GM18511 (cell line): ENCODE measurements around the gene HMGB1.
A peak's percentile ranks its signal among the peaks of the same experiment; 100 is the strongest.

Experiments
- ATAC-seq: cut with Tn5 transposase; IDR thresholded peaks from one replicate; pipeline ENCODE4 v1.9.1; 2021; ENCODE audit warnings: mild to moderate bottlenecking, moderate library complexity; ENCODE audit not compliant: unreplicated experiment

HMGB1 gene

DNA sequence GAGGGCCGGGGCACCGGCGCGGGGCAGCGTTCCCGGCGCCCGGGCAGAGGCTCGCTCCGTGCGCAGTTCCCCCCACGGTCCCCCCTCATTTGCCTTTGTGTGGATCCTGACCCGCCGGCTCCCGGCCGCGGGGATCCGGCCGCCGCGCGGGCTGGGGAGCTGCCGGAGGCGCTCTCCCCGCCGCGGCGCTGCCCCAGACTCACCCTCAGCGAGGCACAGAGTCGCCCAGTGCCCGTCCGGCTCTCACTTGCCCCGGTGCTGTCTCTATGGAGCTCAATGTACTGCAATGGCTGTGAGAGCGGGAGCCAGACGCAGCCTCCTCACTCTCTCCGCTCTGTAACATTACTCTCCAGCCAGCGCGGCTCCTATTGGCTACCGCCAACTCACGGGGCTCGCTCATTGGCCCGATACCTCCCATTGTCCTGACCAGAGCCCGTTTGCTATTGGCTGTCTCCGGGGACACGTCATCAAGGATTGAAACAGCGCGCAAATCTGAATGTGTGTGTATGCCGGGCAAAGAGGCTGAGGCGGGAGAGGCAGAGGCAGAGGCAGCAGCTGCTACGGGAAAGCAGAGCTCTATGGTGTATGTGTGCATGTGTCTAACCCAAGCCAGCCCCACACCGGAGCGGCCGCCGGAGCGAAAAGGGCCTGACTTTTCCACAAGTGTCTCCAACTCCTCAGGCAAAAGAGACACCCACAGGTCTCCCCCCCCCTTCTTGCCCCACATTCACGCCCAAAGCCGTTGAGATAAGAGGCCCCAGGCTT is at the start of gene HMGB1:
Gene HMGB1, minus strand, starts transcription at position 344 of the 765 bp plus-strand sequence. CDS start 2,256 bp downstream, outside the sequence.
- peak; percentile 86 for ATAC-seq

GRCh38 chr13:30510811-30511371 is 45.2 kb upstream of the HMGB1 start:
- ATAC-seq, result no peak

DNA sequence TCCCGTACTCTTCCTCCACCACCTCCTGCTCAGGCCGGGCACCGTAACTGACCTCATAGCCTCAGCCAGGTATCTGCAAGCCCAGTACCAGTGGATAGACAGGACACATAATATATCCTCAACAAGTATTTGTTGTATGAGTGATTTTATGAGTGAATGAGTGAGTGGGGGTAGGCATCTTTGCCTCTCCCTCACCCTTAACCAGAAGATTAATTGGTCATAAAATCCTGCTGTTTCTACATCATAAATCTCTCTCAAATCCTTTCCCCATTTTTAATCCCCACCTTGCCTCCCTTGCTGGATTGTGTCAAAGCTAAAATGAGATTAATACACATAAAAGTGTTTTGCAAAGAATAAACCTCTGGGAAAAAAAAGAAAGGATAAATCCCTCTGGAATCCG is 44.4 kb upstream of the HMGB1 start:
- ATAC-seq, result no peak

DNA sequence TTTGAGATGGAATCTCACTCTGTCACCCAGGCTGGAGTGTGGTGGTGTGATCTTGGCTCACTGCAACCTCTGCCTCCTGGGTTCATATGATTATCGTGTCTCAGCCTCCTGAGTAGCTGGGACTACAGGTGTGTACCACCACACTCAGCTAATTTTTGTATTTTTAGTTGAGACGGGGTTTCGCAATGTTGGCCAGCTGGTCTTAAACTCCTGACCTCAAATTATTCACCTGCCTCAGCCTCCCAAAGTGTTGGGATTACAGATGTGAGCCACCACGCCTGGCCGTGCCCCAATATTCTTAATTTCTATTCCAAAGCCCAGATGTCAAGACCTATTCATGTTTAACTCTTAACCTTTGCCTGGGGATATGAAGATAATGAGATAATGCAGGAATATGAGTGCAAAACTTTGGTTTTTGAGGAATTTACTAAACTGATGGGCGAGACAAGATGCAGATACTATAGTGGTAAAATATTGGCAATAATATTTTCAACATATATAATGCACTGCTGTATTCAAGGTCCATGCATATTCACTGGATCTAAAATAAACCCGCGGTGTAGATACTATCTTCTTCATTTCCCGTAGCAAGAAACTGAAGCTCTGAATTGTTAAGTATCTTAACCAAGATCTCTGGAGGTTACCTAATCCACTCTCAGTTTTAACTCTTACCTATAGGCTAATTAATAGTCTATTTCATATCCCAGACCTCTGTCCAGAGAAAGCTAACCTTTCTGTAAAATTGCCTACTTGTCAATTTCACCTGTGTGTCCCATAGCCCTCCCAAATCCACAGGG is 43.7 kb upstream of the HMGB1 start:
- ATAC-seq, result no peak

- peak; percentile 77 for ATAC-seq
Measured at GRCh38 chr13:30504081-30504480, 38.3 kb upstream of the HMGB1 start.

DNA sequence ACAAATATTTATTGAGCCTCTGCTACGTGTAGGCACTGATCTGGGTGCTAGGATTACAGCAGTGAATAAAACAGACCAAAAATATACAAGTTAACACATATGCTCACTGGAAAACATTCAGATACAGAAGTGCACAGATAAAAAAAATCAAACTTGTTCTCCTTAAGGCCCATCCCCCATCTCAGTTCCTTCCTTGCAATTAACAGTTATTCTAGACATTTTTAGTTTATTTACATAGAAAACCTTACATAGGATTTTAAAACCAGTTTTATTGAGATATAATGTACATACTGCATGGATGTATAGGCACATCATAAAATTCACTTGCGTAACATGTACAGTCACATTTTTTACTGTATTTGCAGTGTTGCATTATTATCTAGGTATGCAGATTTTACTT is 36.5 kb upstream of the HMGB1 start:
- no peak for ATAC-seq

DNA sequence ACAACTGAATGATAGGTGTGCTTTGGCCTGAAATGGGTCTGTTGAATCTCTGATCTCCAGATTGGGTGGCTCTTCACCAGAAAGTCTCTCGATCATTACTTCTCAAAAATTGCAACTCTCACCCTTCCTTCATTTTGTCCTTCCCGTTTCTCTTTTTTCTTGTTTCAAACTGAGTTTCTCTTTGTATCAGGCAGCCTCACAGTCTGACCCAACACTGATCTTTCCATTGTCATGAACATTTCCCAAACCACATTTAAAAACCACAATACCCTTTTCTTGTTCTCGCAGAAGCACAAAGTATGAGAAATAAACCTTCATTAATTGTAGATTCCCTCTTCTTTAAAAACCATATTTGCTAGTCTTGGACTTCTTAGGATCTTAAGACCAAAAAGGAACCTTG is 33.6 kb upstream of the HMGB1 start:
- ATAC-seq, result no peak

GRCh38 chr13:30496147-30496546 is 30.4 kb upstream of the HMGB1 start:
- ATAC-seq, result no peak

GRCh38 chr13:30495746-30496145 is 30.0 kb upstream of the HMGB1 start:
- no peak for ATAC-seq

- ATAC-seq, result no peak
Measured at GRCh38 chr13:30493658-30494381, 28.1 kb upstream of the HMGB1 start.

GRCh38 chr13:30487075-30487470 is 21.3 kb upstream of the HMGB1 start:
- ATAC-seq, result no peak

- ATAC-seq, result no peak
Measured at GRCh38 chr13:30486230-30487074, 20.7 kb upstream of the HMGB1 start.

DNA sequence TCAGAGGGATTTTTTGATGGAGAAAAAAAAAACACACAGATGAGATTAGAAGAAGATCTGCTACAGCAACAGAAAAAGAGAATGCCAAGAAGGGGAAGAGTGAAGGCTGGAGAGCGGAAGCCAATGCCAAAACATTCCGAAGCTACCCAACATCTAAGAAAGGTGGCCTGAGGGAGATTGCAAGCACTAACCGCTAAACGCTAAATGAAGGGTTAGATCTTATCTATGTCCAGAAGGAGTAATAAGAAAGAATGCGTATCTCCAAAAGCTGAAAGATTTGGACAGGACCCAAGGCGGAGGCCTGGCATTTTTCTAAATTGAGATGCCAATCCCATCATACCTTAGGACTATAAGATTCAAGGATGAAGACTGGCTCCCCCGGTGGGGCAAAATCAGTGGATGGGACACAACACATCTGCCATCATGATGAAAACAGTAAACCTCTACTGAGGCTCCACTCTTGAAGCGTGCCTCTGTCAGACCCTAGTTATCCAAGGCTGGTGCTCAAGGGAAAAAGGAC is 15.6 kb upstream of the HMGB1 start:
- ATAC-seq, result no peak

DNA sequence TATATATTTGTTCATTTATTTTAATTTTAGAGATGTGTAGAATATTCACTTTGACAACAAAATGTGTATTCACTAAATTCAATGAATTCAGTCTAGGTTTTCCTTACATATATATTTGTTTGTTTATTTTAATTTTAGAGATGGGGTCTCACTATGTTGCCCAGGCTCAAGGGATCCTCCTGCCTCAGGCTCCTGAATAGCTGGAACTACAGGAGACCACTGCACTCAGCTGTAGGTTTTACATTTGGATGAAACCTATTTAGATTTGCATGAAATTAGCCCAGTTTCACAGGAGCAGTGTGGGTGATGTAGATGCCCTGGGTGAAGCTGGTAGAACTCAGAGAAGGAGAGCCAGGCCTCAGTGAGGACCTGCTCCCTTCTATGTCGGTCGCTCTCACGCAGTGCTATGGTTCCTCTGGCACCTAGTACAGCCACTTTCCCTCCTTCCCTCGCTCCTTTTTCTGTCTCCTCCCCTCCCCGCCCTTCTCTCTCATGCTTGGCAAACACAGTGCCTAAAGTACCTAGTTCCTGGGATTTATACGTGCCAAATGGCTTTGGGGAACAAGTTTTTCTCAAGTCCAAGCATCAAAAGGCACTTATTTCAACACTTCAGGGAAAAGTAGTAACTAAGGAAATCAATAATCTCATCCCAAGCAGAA is 14.7 kb upstream of the HMGB1 start:
- no peak for ATAC-seq

GRCh38 chr13:30479883-30480219 is 14.1 kb upstream of the HMGB1 start:
- no peak for ATAC-seq

GRCh38 chr13:30479154-30479882 is 13.6 kb upstream of the HMGB1 start:
- no peak for ATAC-seq

- peak; percentile 97 for ATAC-seq
Measured at GRCh38 chr13:30477346-30478195, 11.8 kb upstream of the HMGB1 start.

GRCh38 chr13:30473675-30474074 is 7.9 kb upstream of the HMGB1 start:
- no peak for ATAC-seq
